ENCODE results near the gene EMD. TPM values are rescaled to one million over a fixed set of nuclear protein-coding genes. Genes with fewer than 3 reads are reported as not detected.

The EMD gene
- total RNA-seq, 1 experiment from 2014 or later, result 107 TPM

DNA sequence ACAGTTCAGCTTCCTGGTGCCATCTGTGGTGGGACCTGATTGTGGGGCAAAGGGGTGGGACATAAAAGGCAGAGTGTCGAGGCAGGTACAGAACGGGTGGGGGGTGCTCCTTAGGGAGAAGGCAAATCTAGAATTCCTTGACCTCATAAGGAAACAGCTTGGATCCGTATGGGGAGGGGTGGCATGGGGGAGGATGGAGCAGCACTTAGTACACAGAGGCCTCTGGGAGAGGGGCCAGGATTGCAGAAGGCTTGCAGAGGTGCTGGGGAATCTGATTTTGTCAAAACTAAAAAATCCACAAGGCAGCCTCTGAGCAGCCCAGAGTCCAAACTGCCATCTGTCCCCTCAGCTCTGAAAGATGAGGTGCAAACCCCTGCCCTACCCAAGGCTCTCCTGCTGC is 2.3 kb upstream of the EMD start:
- CTCF ChIA-PET, result interaction anchor here (0.7 kb wide), 1 partner anchor 8 kb away, joined by 3 read pairs; no protein-coding TSS in a partner anchor
- Mint-ChIP-seq H3K4me3 (ENCODE audit: unreplicated experiment) (no peak overlapping the region), H3K27ac (ENCODE audit: low read depth, unreplicated experiment) (no peak overlapping the region), H3K36me3 (ENCODE audit: insufficient read depth, unreplicated experiment) (peaks cover 16% of the 10 kb centered on the region), H3K9me3 (ENCODE audit: unreplicated experiment) (no peaks in the 10 kb centered on the region), H3K4me1 (ENCODE audit: insufficient read depth, unreplicated experiment) (peaks cover 6% of the 10 kb centered on the region), H3K27me3 (ENCODE audit: insufficient read depth, unreplicated experiment) (no peaks in the 10 kb centered on the region)
- no peak for DNase-seq (ENCODE audit: unreplicated experiment)
- TF ChIP-seq, protein P1, sequence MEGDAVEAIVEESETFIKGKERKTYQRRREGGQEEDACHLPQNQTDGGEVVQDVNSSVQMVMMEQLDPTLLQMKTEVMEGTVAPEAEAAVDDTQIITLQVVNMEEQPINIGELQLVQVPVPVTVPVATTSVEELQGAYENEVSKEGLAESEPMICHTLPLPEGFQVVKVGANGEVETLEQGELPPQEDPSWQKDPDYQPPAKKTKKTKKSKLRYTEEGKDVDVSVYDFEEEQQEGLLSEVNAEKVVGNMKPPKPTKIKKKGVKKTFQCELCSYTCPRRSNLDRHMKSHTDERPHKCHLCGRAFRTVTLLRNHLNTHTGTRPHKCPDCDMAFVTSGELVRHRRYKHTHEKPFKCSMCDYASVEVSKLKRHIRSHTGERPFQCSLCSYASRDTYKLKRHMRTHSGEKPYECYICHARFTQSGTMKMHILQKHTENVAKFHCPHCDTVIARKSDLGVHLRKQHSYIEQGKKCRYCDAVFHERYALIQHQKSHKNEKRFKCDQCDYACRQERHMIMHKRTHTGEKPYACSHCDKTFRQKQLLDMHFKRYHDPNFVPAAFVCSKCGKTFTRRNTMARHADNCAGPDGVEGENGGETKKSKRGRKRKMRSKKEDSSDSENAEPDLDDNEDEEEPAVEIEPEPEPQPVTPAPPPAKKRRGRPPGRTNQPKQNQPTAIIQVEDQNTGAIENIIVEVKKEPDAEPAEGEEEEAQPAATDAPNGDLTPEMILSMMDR (IDR thresholded peaks at IDR 0.05; ENCODE audit: unreplicated experiment), result no peak
- intact Hi-C loops (cut with micrococcal nuclease), result no loop called here
- POLR2A ChIA-PET, result interaction anchor here (5.6 kb wide), 1 partner anchor 22 kb away, joined by 57 read pairs; the partner anchor contains the start of gene RPL10
- BruUV-seq (replicated peaks), result no TSS peak

DNA sequence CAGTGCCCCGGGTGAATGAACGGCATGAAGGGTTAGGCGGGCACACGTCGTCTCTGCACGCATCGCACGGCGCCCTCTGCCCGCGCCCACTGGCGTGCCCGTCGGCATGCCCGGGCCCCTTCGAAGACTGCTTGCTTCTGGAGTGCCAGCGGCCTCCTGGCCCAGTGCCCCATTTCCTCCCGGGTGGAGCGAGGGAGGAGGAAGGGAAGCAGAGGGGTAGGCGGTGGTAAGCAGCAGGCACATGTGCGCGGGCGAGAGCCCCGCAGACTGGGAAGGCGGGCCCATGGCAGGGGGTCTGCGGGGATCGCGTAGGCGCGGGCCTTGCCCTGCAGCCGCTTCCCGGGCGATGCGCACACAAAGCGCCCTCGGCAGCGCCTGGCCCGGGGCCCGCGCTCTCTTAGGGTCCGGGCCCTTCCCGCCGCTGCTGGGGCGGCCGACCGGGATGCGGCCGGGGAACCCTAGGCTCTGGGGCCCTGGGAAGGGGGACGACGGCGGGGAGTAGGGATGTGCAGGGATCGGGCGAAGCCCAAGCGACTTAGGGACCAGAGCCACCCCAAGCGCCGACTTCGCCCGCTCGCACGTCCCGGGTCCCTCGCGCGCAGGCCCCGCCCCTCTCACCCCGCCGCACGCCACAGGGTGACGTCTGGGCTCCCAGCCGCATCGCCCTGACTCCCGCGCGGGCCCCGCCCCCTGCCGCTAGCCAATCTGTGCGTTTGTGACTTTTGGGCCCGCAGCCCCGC is 866 bp upstream of the EMD start:
- Mint-ChIP-seq H3K4me3 (ENCODE audit: unreplicated experiment) (peak overlapping the region; percentile 77), H3K27me3 (ENCODE audit: insufficient read depth, unreplicated experiment) (no peaks in the 10 kb centered on the region), H3K36me3 (ENCODE audit: insufficient read depth, unreplicated experiment) (peaks cover 25% of the 10 kb centered on the region), H3K27ac (ENCODE audit: low read depth, unreplicated experiment) (peak overlapping the region; percentile 42), H3K4me1 (ENCODE audit: insufficient read depth, unreplicated experiment) (peaks cover 12% of the 10 kb centered on the region), H3K9me3 (ENCODE audit: unreplicated experiment) (no peaks in the 10 kb centered on the region)
- DNase-seq (ENCODE audit: unreplicated experiment), result peak; percentile 55
- ChIA-PET CTCF (no interaction called here), POLR2A (interaction anchor here (0.5 to 5.6 kb wide), 10 partner anchors 8 to 677 kb away, joined by 3 to 57 read pairs (median 6); partner anchors contain the start of genes RPL10 and SLC10A3)
- no TSS peak for BruUV-seq (replicated peaks)
- TF ChIP-seq, protein P1 (IDR thresholded peaks at IDR 0.05; ENCODE audit: unreplicated experiment), result no peak
- intact Hi-C loops (cut with micrococcal nuclease), result loop anchor here (1.0 kb wide), 1 partner anchor 9 kb away; no protein-coding TSS in a partner anchor

DNA sequence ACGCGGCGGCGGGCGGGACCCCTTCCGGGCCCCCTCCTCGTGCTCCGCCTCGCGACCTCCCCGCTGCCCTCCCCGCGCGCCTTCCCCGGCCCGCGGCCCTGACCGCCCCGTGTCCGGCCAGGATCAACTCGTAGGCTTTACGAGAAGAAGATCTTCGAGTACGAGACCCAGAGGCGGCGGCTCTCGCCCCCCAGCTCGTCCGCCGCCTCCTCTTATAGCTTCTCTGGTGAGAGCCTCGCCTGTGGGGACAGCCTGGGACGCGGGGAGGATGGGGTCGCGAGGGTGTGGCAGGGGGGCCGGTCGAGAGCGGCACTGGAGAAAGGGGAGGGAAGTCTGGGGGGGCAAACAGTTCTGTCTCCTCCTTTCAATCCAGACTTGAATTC is 465 bp downstream of the EMD start:
- Mint-ChIP-seq H3K4me1 (ENCODE audit: insufficient read depth, unreplicated experiment) (peaks cover 12% of the 10 kb centered on the region), H3K9me3 (ENCODE audit: unreplicated experiment) (no peaks in the 10 kb centered on the region), H3K27me3 (ENCODE audit: insufficient read depth, unreplicated experiment) (no peaks in the 10 kb centered on the region), H3K27ac (ENCODE audit: low read depth, unreplicated experiment) (peak overlapping the region; percentile 95), H3K4me3 (ENCODE audit: unreplicated experiment) (peak overlapping the region; percentile 77), H3K36me3 (ENCODE audit: insufficient read depth, unreplicated experiment) (peaks cover 25% of the 10 kb centered on the region)
- TF ChIP-seq, protein P1 (IDR thresholded peaks at IDR 0.05; ENCODE audit: unreplicated experiment), result no peak
- intact Hi-C loops (cut with micrococcal nuclease), result no loop called here
- no TSS peak for BruUV-seq (replicated peaks)
- DNase-seq (ENCODE audit: unreplicated experiment), result no peak
- POLR2A ChIA-PET, result interaction anchor here (0.6 to 2.4 kb wide), 9 partner anchors 9 to 410 kb away, joined by 3 to 23 read pairs (median 5); partner anchors contain the start of gene RPL10
- CTCF ChIA-PET, result interaction anchor here (1.2 kb wide), 1 partner anchor 17 kb away, joined by 5 read pairs; no protein-coding TSS in a partner anchor

DNA sequence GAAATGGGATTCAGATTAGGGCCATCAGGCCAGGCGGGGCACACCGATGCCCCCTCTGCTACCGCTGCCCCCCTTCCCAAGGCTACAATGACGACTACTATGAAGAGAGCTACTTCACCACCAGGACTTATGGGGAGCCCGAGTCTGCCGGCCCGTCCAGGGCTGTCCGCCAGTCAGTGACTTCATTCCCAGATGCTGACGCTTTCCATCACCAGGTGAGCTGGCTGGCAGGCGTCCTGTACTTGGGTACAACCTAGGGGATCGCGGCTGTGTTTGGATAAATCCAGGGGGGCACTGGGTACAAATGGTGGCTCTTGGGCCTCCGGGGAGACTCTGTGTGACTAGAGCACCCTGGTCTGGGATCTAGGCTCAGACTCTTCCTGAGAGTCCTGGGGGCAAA is 1.1 kb downstream of the EMD start:
- Mint-ChIP-seq H3K9me3 (ENCODE audit: unreplicated experiment) (no peaks in the 10 kb centered on the region), H3K27ac (ENCODE audit: low read depth, unreplicated experiment) (peak overlapping the region; percentile 95), H3K27me3 (ENCODE audit: insufficient read depth, unreplicated experiment) (no peaks in the 10 kb centered on the region), H3K4me3 (ENCODE audit: unreplicated experiment) (peak overlapping the region; percentile 77), H3K36me3 (ENCODE audit: insufficient read depth, unreplicated experiment) (peaks cover 25% of the 10 kb centered on the region), H3K4me1 (ENCODE audit: insufficient read depth, unreplicated experiment) (peaks cover 12% of the 10 kb centered on the region)
- intact Hi-C loops (cut with micrococcal nuclease), result no loop called here
- POLR2A ChIA-PET, result interaction anchor here (0.6 to 2.4 kb wide), 3 partner anchors 10 to 162 kb away, joined by 4 to 23 read pairs (median 15); partner anchors contain the start of gene RPL10
- CTCF ChIA-PET, result interaction anchor here (1.2 kb wide), 1 partner anchor 17 kb away, joined by 5 read pairs; no protein-coding TSS in a partner anchor
- TF ChIP-seq, protein P1 (IDR thresholded peaks at IDR 0.05; ENCODE audit: unreplicated experiment), result no peak
- TSS peak; percentile 79 for BruUV-seq (replicated peaks)
- no peak for DNase-seq (ENCODE audit: unreplicated experiment)

All from MCF 10A (cell line).